ENCODE results near the gene KAZN.

GRCh38 chr1:14658642-14659041, 60.2 kb downstream of the KAZN start:
- no peak for TF ChIP-seq CTCF (IDR thresholded peaks at IDR 0.05)
- TF ChIP-seq POLR2A (IDR thresholded peaks at IDR 0.05): no peak

Measured in testis (tissue), 2 donors.